Mesendoderm (in vitro differentiated cells): ENCODE results near the gene DIRAS2.

Source experiments
- DNase-seq: peaks from one replicate; pipeline ENCODE4 v3.0.0; 2013
- H2AK5ac ChIP-seq: 2 replicates; pipeline ENCODE4 v1.6.1; 2013; ENCODE audit warnings: low read length, inconsistent platforms
- H2BK120ac ChIP-seq: 2 replicates; pipeline ENCODE4 v1.6.1; 2013; ENCODE audit warnings: low read depth, mild to moderate bottlenecking, low read length, moderate library complexity, mixed read lengths
- H2BK15ac ChIP-seq: replicated peaks from 2 replicates; pipeline ENCODE4 v1.6.1; 2013; ENCODE audit warnings: low read depth, mild to moderate bottlenecking, moderate library complexity
- H2BK5ac ChIP-seq: 2 replicates; pipeline ENCODE4 v1.6.1; 2013; ENCODE audit warnings: low read length, inconsistent platforms
- H3K18ac ChIP-seq: 2 replicates; pipeline ENCODE4 v1.6.1; 2013; ENCODE audit warnings: mild to moderate bottlenecking, low read length, mixed read lengths
- H3K23ac ChIP-seq: one replicate; pipeline ENCODE4 v1.6.1; 2013; ENCODE audit warnings: low read length
- H3K27ac ChIP-seq: 2 replicates; pipeline ENCODE4 v1.5.1; 2013; ENCODE audit warnings: low read depth, mild to moderate bottlenecking, inconsistent platforms, low read length, moderate library complexity
- H3K27me3 ChIP-seq: 2 replicates; pipeline ENCODE4 v1.6.1; 2013; ENCODE audit warnings: low read length, control low read depth, mild to moderate bottlenecking, inconsistent platforms; ENCODE audit not compliant: insufficient read depth, poor library complexity
- H3K36me3 ChIP-seq: 2 replicates; pipeline ENCODE4 v1.6.1; 2013; ENCODE audit warnings: low read length, inconsistent platforms; ENCODE audit not compliant: control insufficient read depth, insufficient read depth
- H3K4ac ChIP-seq: one replicate; pipeline ENCODE4 v1.6.1; 2013; ENCODE audit warnings: low read depth, mild to moderate bottlenecking, low read length, moderate library complexity
- H3K4me1 ChIP-seq: 2 replicates; pipeline ENCODE4 v1.6.1; 2013; ENCODE audit warnings: low read depth, low read length, inconsistent platforms; ENCODE audit not compliant: control insufficient read depth
- H3K4me2 ChIP-seq: 2 replicates; pipeline ENCODE4 v1.6.1; 2013; ENCODE audit warnings: low read length
- H3K4me3 ChIP-seq: 2 replicates; pipeline ENCODE4 v1.5.1; 2013; ENCODE audit warnings: mild to moderate bottlenecking, low read length
- H3K56ac ChIP-seq: one replicate; pipeline ENCODE4 v1.6.1; 2013; ENCODE audit warnings: low read length
- H3K79me1 ChIP-seq: 2 replicates; pipeline ENCODE4 v1.6.1; 2013; ENCODE audit warnings: low read length, inconsistent platforms
- H3K79me2 ChIP-seq: 2 replicates; pipeline ENCODE4 v1.6.1; 2013; ENCODE audit warnings: mild to moderate bottlenecking, low read length; ENCODE audit not compliant: control insufficient read depth, insufficient read depth
- H3K9ac ChIP-seq: 2 replicates; pipeline ENCODE4 v1.6.1; 2013; ENCODE audit warnings: low read length, inconsistent platforms
- H4K5ac ChIP-seq: one replicate; pipeline ENCODE4 v1.6.1; 2013; ENCODE audit warnings: low read length
- H4K8ac ChIP-seq: one replicate; pipeline ENCODE4 v1.6.1; 2013; ENCODE audit warnings: low read depth, mild to moderate bottlenecking, control low read depth, low read length, moderate library complexity
- WGBS: extraction: QIAGEN DNeasy Blood & Tissue Kit; methylation state at CpG from one replicate; pipeline ENCODE4 v1.1.7; 2013; ENCODE audit warnings: low lambda C conversion rate, missing lambda C conversion rate; ENCODE audit not compliant: insufficient coverage; ENCODE audit errors: extremely low coverage; 5-methylcytosine and 5-hydroxymethylcytosine counted together

The DIRAS2 gene

GRCh38 chr9:90645721-90646120 is 3.1 kb upstream of the DIRAS2 start:
- Histone ChIP-seq H2BK5ac (no peak overlapping the region), H3K4me1 (no peaks in the 10 kb centered on the region), H3K9ac (no peak overlapping the region), H2BK120ac (no peak overlapping the region), H3K79me2 (no peaks in the 10 kb centered on the region), H3K27ac (no peak overlapping the region), H2BK15ac (no peak overlapping the region), H2AK5ac (no peak overlapping the region), H4K8ac (no peak overlapping the region), H3K18ac (no peak overlapping the region), H3K23ac (no peak overlapping the region), H3K79me1 (no peaks in the 10 kb centered on the region), H3K4me2 (no peak overlapping the region), H3K4ac (no peak overlapping the region), H3K27me3 (peaks cover 3% of the 10 kb centered on the region), H3K56ac (no peak overlapping the region), H3K36me3 (no peaks in the 10 kb centered on the region), H4K5ac (no peak overlapping the region), H3K4me3 (no peak overlapping the region)
- no peak for DNase-seq
- WGBS, result no CpG with 5 or more reads among the region's 1 CpG

DNA sequence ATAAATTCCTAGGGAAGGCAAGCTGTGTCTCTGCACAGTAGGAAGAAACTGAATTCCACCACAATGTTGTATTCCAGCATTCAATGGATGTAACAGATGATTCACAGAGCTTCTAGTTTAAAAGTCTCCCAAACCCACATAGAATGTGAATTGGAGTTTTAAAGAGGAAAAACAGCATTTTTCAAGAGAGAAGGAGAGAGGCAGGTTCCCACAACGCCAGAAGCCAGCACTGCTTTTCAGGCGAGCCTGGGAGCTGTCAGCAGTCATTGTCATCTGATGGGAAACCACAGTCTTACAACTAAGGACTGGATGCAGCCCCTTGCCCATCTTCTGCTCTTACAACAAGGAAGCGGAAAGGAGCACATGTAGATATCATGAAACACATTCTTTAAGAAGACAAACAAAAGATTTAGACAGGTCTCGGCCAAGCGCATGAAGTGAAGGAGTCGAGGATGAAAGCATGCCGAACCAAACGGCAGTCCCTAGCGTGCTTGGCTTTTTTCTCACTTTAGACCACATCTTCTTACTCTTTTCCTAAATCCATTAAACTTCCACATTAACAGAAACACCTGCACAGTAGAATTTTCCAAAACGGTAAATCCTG is 638 bp downstream of the DIRAS2 start:
- DNase-seq, result peak; percentile 13
- H2AK5ac ChIP-seq, result no peak overlapping the region
- no peak overlapping the region for H3K23ac ChIP-seq
- H4K5ac ChIP-seq, result no peak overlapping the region
- H2BK120ac ChIP-seq, result no peak overlapping the region
- WGBS, result no CpG with 5 or more reads among the region's 10 CpGs
- H3K4me2 ChIP-seq, result no peak overlapping the region
- no peak overlapping the region for H3K4me3 ChIP-seq
- peaks cover 3% of the 10 kb centered on the region for H3K27me3 ChIP-seq
- no peak overlapping the region for H4K8ac ChIP-seq
- no peak overlapping the region for H3K27ac ChIP-seq
- no peak overlapping the region for H3K18ac ChIP-seq
- H3K4ac ChIP-seq, result no peak overlapping the region
- no peak overlapping the region for H2BK5ac ChIP-seq
- H3K9ac ChIP-seq, result no peak overlapping the region
- H3K4me1 ChIP-seq, result no peaks in the 10 kb centered on the region
- no peaks in the 10 kb centered on the region for H3K79me1 ChIP-seq
- H3K56ac ChIP-seq, result no peak overlapping the region
- H3K36me3 ChIP-seq, result no peaks in the 10 kb centered on the region
- H2BK15ac ChIP-seq, result no peak overlapping the region
- H3K79me2 ChIP-seq, result no peaks in the 10 kb centered on the region

GRCh38 chr9:90641086-90641485 is 1.5 kb downstream of the DIRAS2 start:
- Histone ChIP-seq H3K4ac (no peak overlapping the region), H3K27ac (no peak overlapping the region), H3K79me1 (no peaks in the 10 kb centered on the region), H2BK5ac (no peak overlapping the region), H3K27me3 (peaks cover 3% of the 10 kb centered on the region), H3K4me3 (no peak overlapping the region), H3K56ac (no peak overlapping the region), H3K18ac (no peak overlapping the region), H3K4me2 (no peak overlapping the region), H3K79me2 (no peaks in the 10 kb centered on the region), H2AK5ac (no peak overlapping the region), H4K8ac (no peak overlapping the region), H2BK15ac (no peak overlapping the region), H3K9ac (no peak overlapping the region), H3K4me1 (no peaks in the 10 kb centered on the region), H3K36me3 (no peaks in the 10 kb centered on the region), H3K23ac (no peak overlapping the region), H2BK120ac (no peak overlapping the region), H4K5ac (no peak overlapping the region)
- no CpG with 5 or more reads among the region's 2 CpGs for WGBS
- no peak for DNase-seq

GRCh38 chr9:90640361-90640760 is 2.3 kb downstream of the DIRAS2 start:
- WGBS, result no CpG with 5 or more reads among the region's 2 CpGs
- Histone ChIP-seq H2BK5ac (no peak overlapping the region), H2BK15ac (no peak overlapping the region), H2BK120ac (no peak overlapping the region), H3K4me3 (no peak overlapping the region), H3K36me3 (no peaks in the 10 kb centered on the region), H3K4ac (no peak overlapping the region), H3K18ac (no peak overlapping the region), H3K27ac (no peak overlapping the region), H4K5ac (no peak overlapping the region), H2AK5ac (no peak overlapping the region), H4K8ac (no peak overlapping the region), H3K79me1 (no peaks in the 10 kb centered on the region), H3K56ac (no peak overlapping the region), H3K27me3 (peaks cover 3% of the 10 kb centered on the region), H3K4me2 (no peak overlapping the region), H3K4me1 (no peaks in the 10 kb centered on the region), H3K79me2 (no peaks in the 10 kb centered on the region), H3K9ac (no peak overlapping the region), H3K23ac (no peak overlapping the region)
- DNase-seq, result no peak

GRCh38 chr9:90637626-90638025 is 5.0 kb downstream of the DIRAS2 start:
- H4K8ac ChIP-seq, result no peak overlapping the region
- DNase-seq, result no peak
- no peak overlapping the region for H3K4ac ChIP-seq
- H3K23ac ChIP-seq, result no peak overlapping the region
- H3K4me3 ChIP-seq, result no peak overlapping the region
- no peak overlapping the region for H2BK5ac ChIP-seq
- H3K27me3 ChIP-seq, result peaks cover 3% of the 10 kb centered on the region
- no peak overlapping the region for H4K5ac ChIP-seq
- no peak overlapping the region for H2BK120ac ChIP-seq
- H3K79me2 ChIP-seq, result no peaks in the 10 kb centered on the region
- H2BK15ac ChIP-seq, result no peak overlapping the region
- no CpG with 5 or more reads among the region's 7 CpGs for WGBS
- H3K79me1 ChIP-seq, result no peaks in the 10 kb centered on the region
- no peak overlapping the region for H3K9ac ChIP-seq
- H2AK5ac ChIP-seq, result no peak overlapping the region
- no peak overlapping the region for H3K4me2 ChIP-seq
- H3K4me1 ChIP-seq, result no peaks in the 10 kb centered on the region
- no peak overlapping the region for H3K56ac ChIP-seq
- no peaks in the 10 kb centered on the region for H3K36me3 ChIP-seq
- no peak overlapping the region for H3K18ac ChIP-seq
- no peak overlapping the region for H3K27ac ChIP-seq

DNA sequence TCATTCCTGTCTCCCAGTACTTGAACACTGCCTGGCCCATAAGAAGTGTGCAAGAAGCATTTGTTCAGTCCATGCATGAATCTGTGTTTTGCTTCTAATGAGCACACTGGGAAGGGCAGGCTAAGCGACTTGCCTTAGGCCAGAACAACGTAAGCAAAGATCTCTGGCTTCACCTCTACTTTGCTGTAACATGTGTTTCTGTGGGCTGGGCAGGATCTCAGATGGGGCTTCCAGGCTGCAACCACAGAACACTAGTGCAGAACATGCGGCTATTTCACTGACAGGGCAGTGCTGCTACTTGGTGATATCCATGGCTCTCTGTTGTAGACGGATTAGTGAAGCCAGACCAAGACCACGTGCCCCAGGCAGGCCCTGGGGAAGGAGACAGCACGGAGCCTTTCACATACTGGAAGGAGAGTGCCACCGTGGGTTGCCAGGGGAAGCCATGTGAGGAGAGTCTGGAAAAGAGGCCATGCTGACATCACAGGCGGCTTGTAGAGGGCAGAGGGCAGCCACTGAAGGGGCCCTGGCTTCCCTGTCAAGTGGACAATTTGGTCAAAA is 9.9 kb downstream of the DIRAS2 start:
- DNase-seq, result no peak
- Histone ChIP-seq H3K27ac (no peak overlapping the region), H2BK5ac (no peak overlapping the region), H3K18ac (no peak overlapping the region), H3K23ac (no peak overlapping the region), H4K5ac (no peak overlapping the region), H3K4me1 (no peaks in the 10 kb centered on the region), H3K36me3 (no peaks in the 10 kb centered on the region), H3K56ac (no peak overlapping the region), H2BK15ac (no peak overlapping the region), H3K4me3 (no peak overlapping the region), H3K4ac (no peak overlapping the region), H3K79me1 (no peaks in the 10 kb centered on the region), H3K9ac (no peak overlapping the region), H3K27me3 (no peaks in the 10 kb centered on the region), H2AK5ac (no peak overlapping the region), H2BK120ac (no peak overlapping the region), H3K4me2 (no peak overlapping the region), H4K8ac (no peak overlapping the region), H3K79me2 (no peaks in the 10 kb centered on the region)
- no CpG with 5 or more reads among the region's 8 CpGs for WGBS
